Measurements from ENCODE around the gene TMEM132A. TPM values are rescaled to one million over a fixed set of nuclear protein-coding genes. Genes with fewer than 3 reads are reported as not detected.
A peak's percentile ranks its signal among the peaks of the same experiment; 100 is the strongest.

The TMEM132A gene
- total RNA-seq, 1 donor: 3.7 TPM

- DNase-seq (ENCODE audit: low read depth): peak; percentile 57
- no peak for TF ChIP-seq CTCF (IDR thresholded peaks at IDR 0.05; ENCODE audit: insufficient read depth, low read length)
- peak within 1 kb of the TSS; percentile 48 for H3K4me3 ChIP-seq (ENCODE audit: low read depth, low read length)
Measured at GRCh38 chr11:60951904-60952741, 27.9 kb downstream of the TMEM132A start, which contains the start of gene SLC15A3. Gene SLC15A3, minus strand, starts transcription at chr11:60952176. Its CDS starts 625 bp downstream, at chr11:60951551.

GRCh38 chr11:60952742-60953170 lies 28.5 kb downstream of the TMEM132A start:
- no peak for DNase-seq (ENCODE audit: low read depth)
- peak overlapping the region; percentile 32 for H3K4me3 ChIP-seq (ENCODE audit: low read depth, low read length)
- no peak for TF ChIP-seq CTCF (IDR thresholded peaks at IDR 0.05; ENCODE audit: insufficient read depth, low read length)

- DNase-seq (ENCODE audit: low read depth): peak; percentile 56
- TF ChIP-seq CTCF (IDR thresholded peaks at IDR 0.05; ENCODE audit: insufficient read depth, low read length): no peak
Measured at GRCh38 chr11:60953781-60954180, 29.5 kb downstream of the TMEM132A start.

GRCh38 chr11:60954421-60954820 lies 30.2 kb downstream of the TMEM132A start:
- no peak overlapping the region for H3K4me3 ChIP-seq (ENCODE audit: low read depth, low read length)
- DNase-seq (ENCODE audit: low read depth): no peak
- TF ChIP-seq CTCF (IDR thresholded peaks at IDR 0.05; ENCODE audit: insufficient read depth, low read length): no peak

More at GRCh38 chr11:60953781-60954180, 29.5 kb downstream of the TMEM132A start:
- no peak overlapping the region for H3K4me3 ChIP-seq (ENCODE audit: low read depth, low read length)

GRCh38 chr11:60955571-60955970 lies 31.3 kb downstream of the TMEM132A start:
- no peak overlapping the region for H3K4me3 ChIP-seq (ENCODE audit: low read depth, low read length)
- no peak for TF ChIP-seq CTCF (IDR thresholded peaks at IDR 0.05; ENCODE audit: insufficient read depth, low read length)
- DNase-seq (ENCODE audit: low read depth): no peak

- peak; percentile 74 for DNase-seq (ENCODE audit: low read depth)
- no peak overlapping the region for H3K4me3 ChIP-seq (ENCODE audit: low read depth, low read length)
- no peak for TF ChIP-seq CTCF (IDR thresholded peaks at IDR 0.05; ENCODE audit: insufficient read depth, low read length)
Measured at GRCh38 chr11:60957188-60957587, 32.9 kb downstream of the TMEM132A start.

Measured in fibroblast of the aortic adventitia (primary cell).